NCI-H2029 (cell line): ENCODE data around the gene GPR83.
"Not testable (repeated sequence)": the region's sequence is repeated elsewhere in the genome, so short reads cannot be mapped to it uniquely, and the experiment has no call there.

Source experiments
- DNase-seq: peaks from one replicate; lab custom pipeline; 2025; lab: John Stamatoyannopoulos, UW

The GPR83 gene

GRCh38 chr11:94400839-94401772 is at the start of gene GPR83:
Gene GPR83 (minus strand): TSS chr11:94401419. CDS start chr11:94401247, 172 bp downstream.
- DNase-seq, result no peak

GRCh38 chr11:94450048-94450447 is 48.8 kb upstream of the GPR83 start:
- DNase-seq, result no peak

DNA sequence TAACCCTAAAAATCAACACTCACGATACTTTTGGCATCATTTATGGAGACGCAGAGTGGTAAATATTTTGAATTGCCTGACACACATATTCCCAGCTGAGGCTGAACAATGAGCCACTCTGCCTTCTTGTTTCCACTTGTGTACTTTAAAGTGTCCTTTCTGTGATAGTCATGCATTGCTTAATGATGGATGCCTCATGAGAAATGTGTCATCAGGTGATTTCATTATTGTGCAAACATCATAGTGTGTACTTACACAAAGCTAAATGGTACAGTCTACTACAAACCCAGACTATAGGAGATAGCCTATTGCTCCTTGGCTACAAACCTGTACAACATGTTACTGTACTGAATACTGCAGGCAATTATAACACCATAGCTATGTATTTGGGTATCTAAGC is 48.2 kb upstream of the GPR83 start:
- peak; percentile 78 for DNase-seq

GRCh38 chr11:94449029-94449428 is 47.8 kb upstream of the GPR83 start:
- no peak for DNase-seq

DNA sequence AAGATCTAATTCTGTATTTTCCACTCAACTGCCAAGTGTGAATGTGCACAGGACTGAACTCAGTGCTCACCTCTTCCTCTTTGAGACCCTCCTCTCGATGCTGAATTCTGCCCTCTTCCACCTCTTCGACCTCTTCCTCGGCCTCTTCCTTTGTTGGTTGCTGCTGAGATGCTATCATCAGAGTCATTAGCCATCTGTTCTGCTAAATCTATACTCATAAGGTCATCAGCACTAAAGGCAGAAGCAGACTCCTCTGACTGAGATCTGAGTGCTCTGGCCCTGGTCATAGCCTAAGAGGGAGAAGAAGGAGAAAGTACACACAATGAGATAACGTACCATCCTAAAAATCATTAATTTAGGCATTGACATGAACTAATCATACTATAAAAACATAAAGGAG is 45.9 kb upstream of the GPR83 start:
- DNase-seq, result no peak

- DNase-seq, result no peak
Measured at GRCh38 chr11:94445641-94446040, 44.4 kb upstream of the GPR83 start.

DNA sequence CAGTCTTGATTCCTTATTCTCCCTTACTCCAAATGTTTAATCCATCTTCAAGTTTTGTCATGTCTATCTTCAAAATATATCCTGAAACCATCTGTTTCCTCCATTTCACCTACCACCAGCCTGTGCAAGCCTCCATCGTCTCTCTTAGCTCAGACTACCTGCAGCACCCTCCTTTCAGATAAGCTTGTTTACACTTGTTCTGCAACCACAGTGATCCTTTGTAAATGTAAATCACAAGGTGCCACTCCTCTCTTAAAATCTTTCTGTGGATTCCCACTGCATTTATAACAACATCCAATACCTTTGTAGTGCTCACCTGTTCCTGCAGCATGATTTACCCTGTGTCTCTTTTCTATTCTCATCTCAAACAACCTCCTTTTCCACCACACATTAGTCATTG is 31.8 kb upstream of the GPR83 start:
- no peak for DNase-seq

GRCh38 chr11:94424662-94425061 is 23.4 kb upstream of the GPR83 start:
- no peak for DNase-seq

GRCh38 chr11:94424011-94424410 is 22.8 kb upstream of the GPR83 start:
- DNase-seq, result no peak

GRCh38 chr11:94423507-94423906 is 22.3 kb upstream of the GPR83 start:
- DNase-seq, result no peak

DNA sequence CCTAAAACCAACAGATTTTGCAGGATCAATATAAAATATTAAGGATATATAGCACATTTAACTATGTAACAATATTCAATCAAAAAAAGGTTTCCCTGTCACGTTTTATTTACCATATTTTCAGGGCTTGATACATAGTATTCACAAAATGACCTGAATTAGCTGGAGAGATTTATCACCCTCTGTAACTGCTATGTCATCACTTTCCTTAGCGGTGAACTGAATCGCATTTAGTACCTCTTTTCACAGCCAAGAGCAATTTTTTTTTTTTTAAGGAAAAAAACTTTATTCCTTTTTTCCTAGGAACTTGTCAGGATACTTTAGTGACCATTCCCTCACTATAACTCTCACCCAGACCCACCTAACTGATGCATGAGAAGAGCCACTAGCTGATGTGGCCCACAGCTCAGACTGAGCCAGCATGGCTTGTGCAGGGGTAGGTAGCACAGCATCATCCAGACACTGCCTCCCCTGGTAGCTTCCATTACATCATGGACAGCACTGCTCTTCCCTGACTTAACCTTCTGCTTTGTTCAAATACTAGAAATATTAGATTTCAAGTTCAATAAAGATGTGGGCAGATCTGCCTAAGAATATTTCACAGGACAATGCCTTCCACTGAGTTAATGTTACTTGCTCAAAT is 17.0 kb upstream of the GPR83 start:
- no peak for DNase-seq

GRCh38 chr11:94417386-94417987 is 16.3 kb upstream of the GPR83 start:
- no peak for DNase-seq

DNA sequence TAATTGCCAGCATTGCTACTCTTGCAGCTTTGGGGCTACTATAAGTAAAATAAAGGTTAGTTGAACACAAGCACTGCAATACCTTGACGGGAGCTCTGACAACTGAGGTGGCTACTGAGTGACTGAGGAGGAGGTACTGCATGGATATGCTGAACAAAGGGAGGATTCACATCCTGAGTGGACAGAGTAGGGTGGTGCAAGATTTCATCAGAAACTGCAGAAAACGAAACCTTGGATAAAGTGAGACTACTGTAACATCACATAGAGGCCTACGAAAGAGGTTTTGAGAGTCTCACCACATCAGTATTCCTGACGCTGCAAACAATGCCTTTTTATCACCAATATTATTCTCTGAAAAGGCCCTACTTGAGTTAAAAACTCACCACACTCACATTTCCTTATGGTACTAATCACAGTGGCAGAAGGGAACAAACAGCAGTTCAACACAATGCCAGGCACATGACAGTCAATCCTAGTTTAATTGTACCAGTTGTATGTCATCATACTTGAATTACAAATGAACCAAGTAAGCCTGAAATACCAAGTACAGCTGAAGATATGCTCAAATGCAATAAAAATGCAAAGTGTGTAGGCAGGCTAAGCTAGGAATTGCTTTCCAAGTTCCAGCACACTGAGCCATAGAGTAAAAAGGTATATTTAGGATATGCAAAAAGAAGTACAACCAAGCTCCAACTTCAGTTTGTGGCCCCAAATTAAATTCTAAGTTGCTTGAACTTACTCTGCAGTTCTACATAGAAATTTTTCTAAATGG is 4.0 kb upstream of the GPR83 start:
- no peak for DNase-seq

DNA sequence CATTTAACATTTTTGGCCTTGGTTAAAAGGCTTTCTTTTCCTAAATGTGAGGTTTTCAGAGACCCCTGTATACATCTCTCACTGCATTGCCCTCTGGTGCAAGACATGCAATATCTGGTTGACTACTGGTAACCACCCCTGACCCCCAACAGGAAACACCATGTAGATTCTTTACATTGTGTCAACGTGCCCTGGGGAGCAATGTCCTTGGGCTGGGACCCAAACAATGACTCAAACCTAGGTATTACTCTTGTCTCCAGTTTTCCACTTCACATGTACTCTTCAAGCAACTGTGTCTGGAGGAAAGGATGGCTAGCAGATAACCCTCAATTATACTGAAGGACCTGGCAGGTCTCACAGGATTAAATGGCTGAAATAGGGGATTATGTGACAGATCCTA is 1.1 kb upstream of the GPR83 start:
- DNase-seq, result no peak

DNA sequence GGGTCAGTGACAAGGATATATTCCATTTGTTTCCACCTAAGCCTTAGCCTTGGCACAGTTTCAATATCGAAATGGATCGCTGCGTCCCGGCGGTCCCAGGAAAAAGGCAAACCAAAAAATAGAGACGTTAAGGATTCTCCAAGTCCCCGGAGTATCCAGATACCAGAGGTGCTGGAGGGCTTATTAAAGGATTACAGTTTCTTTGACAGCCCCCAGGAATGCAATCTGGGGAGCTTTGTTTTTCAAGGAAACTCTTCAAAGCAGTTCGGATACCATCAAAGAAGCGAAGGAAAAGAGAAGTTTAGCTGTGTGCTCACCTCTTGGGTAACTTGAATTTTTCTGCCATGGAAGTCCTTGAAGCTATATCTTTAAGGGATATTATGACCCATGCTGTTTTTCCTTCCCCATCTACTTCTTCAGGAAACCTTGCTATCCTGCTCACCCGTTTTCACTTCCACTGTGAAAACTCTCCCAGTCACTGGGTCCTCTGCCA is 600 bp upstream of the GPR83 start:
- DNase-seq, result no peak

DNA sequence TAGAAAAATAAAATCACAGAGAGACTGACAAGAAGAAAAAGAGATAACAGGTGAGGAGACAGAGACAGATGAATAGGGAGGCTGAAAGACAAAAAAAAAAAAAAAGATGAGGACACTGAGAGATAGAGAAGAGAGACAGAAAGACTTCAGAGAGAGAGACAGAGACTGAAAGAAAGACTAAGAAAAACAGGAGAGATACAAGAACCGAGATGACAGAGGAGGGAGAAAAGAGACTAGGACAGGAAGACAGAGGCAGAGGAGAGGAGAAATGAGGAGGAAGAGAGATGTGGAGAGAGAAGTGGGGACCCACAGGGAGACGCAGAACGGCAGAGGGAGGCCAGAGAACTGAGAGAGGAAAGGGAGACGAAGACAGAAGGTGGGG is 771 bp downstream of the GPR83 start:
- DNase-seq, result no peak

- no peak for DNase-seq
Measured at GRCh38 chr11:94400050-94400449, 1.2 kb downstream of the GPR83 start.

DNA sequence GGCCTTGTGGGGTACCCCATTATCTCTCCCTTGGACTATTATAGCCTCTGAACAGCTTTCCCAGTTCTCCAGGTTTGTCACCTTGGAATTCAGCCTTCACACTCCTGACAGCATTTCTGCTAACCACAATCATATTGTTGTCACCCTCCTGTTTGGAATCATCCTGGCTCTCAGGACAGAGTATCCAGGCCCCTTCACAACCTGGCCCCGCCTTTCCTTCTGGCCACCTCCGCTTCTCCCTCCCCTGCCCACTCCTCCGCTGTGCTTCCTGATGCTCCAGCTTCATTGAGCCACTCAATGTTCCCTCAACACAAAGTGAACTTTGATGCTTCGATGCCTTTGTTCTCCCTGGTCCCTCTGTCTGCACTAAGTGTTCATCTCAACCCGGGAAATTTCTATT is 3.1 kb downstream of the GPR83 start:
- DNase-seq, result no peak

GRCh38 chr11:94396282-94396681 is 4.9 kb downstream of the GPR83 start:
- no peak for DNase-seq

DNA sequence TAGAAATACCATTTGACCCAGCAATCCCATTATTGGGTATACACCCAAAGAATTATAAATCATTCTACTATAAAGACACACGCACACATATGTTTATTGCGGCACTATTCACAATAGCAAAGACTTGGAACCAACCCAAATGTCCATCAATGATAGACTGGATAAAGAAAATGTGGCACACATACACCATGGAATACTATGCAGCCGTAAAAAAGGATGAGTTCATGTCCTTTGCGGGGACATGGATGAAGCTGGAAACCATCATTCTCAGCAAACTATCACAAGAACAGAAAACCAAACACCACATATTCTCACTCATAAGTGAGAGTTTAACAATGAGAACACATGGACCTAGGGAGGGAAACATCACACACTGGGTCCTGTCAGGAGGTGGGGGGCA is 9.3 kb downstream of the GPR83 start:
- not testable (repeated sequence) for DNase-seq

- no peak for DNase-seq
Measured at GRCh38 chr11:94379613-94380012, 21.6 kb downstream of the GPR83 start.

DNA sequence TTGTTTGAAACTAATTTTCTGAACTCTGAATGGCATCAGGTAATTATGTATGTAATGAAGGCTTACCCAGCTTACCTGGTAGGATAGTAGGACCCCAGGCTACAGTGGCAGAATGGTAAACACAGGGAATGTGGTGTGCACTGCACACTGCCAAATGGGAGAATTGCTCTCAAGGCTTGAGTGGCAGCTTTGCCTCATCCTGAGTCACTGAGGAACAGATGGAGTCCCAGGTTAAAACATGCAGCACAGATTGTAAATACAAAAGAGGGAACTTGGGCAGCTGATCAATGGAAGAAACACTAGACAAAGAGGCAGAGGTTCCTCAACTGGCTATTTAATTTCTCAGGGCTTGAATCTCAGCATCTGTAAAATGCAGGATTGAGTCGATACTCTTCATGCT is 24.4 kb downstream of the GPR83 start:
- DNase-seq, result no peak
